NCI-H446 (cell line): ENCODE measurements around the gene RBM24.
A peak's percentile ranks its signal among the peaks of the same experiment; 100 is the strongest.
"Not testable (repeated sequence)": the region's sequence is repeated elsewhere in the genome, so short reads cannot be mapped to it uniquely, and the experiment has no call there.

Experiments used
- DNase-seq, 2 experiments: peaks; one replicate each; lab custom pipeline; 2025; lab: John Stamatoyannopoulos, UW

The RBM24 gene

GRCh38 chr6:17291778-17292177, 10.6 kb downstream of the RBM24 start:
- DNase-seq: no peak

DNA sequence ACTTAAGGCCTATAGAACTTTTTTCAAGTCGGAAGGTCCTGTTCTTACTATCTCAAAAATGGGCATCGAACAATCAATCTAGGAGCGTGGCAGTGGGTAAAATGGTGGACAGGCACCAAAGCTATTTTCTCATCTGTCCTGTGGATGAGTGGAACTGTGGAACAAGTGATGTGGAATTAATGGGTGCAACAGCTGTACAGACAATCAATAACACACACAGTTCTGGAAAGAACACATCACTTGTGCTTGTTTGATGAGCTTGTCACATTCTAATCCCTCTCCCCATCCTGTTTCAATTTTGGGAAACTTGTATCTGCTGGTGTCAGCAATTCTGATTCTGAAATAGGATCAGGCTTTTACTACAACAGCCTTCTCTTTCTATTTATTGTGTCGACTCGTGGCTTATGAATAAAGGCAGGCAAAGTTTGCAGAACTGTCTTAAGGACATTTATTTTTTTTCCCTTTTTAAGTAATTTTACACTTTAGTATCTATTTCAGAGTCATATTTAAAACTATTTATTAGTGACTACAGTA, 11.5 kb downstream of the RBM24 start:
- DNase-seq: no peak

DNA sequence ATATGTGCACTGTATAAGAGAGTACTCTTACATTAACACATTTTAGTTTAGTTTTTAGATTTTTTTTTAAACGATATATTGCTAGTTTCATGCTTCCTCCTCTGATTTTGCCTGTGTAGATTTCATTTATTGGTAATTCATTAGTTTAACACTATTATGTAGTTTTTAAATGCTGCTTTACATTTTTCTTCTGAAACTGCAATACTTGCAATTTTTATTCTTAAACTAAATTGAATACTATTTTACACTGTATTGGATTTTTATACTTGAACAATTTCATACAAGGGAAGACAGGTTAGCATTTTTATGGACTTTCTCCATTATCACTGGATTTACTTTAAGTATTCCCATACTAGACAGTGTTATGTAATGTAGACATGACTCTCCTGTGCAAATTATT, 12.2 kb downstream of the RBM24 start:
- no peak for DNase-seq

DNA sequence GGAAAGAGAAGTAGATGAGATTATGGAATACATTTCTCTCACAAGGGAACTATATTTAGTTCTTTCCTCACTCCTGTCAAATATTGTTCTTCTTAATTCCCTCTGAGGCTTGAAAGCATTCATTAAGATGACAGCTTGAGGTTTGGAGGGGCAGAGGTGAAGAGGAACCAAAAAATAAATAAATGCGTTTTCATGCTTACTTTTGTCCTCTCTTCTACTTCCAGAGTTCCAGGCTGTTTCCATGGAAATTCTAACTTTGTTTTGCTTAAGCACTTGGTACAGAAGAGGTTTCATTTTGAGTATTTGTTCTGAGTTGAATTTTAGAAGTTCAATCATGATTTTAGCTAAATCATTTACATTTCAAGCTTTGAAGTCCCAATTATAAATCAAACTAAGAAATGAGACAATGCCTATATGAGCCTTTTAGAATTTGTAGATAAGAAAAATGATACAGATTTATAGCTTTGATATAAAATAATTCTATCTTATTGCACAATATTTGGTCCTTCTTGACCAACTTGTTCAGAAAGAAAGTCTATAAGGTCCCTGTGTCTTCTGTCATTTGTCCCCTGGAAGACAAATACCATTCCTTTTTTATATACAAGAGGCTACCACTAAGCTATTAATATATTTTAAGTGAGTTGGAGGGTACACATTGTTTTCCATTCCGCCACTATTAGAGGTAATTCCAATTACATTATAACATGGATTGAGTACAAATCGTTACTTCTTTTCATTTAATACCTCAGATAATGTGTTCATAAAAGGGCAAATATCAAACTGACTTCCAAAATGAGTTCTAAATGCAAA, 16.3 kb downstream of the RBM24 start:
- no peak for DNase-seq

DNA sequence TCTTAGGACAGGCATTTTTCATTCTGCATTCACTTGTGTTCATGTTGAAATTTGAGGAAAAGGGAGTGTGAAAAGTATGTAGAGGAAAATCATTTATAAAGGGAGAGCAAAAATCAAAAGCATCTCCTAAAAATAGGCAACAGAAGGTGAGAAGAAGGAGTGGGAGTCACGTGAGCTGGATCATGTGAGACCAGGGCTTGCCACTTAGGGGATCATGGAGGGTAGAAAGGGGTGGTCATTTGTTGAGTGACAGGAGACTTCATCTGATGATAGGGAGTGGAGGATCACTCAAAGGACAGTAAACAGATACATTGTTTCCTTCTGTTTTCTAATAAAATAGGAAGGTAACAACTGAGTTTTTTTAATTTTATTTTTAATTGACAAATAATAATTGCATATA, 17.1 kb downstream of the RBM24 start:
- no peak for DNase-seq

DNA sequence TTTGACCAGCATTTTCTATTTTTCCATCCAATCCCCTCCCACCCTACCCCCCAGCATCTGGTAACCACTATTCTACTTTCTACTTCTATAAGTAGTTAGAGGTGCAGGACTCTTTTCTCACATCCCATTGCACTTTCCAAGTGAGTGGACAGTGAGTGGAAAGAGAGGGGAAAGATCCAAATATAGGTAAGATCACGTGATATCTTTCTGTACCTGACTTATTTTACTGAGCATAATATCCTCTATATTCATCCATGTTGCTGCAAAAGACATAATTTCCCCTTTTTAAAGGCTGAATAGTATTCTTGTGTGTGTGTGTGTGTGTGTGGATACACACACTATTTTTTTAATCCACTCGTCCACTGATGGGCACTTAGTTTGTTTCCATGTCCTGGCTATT, 18.1 kb downstream of the RBM24 start:
- DNase-seq: no peak

- no peak for DNase-seq
These were observed 18.6 kb downstream of the RBM24 start for GRCh38 chr6:17299750-17300149.

GRCh38 chr6:17300637-17301036, 19.5 kb downstream of the RBM24 start:
- DNase-seq: no peak

- DNase-seq: no peak
These were observed 22.3 kb downstream of the RBM24 start for GRCh38 chr6:17303444-17303843.

DNA sequence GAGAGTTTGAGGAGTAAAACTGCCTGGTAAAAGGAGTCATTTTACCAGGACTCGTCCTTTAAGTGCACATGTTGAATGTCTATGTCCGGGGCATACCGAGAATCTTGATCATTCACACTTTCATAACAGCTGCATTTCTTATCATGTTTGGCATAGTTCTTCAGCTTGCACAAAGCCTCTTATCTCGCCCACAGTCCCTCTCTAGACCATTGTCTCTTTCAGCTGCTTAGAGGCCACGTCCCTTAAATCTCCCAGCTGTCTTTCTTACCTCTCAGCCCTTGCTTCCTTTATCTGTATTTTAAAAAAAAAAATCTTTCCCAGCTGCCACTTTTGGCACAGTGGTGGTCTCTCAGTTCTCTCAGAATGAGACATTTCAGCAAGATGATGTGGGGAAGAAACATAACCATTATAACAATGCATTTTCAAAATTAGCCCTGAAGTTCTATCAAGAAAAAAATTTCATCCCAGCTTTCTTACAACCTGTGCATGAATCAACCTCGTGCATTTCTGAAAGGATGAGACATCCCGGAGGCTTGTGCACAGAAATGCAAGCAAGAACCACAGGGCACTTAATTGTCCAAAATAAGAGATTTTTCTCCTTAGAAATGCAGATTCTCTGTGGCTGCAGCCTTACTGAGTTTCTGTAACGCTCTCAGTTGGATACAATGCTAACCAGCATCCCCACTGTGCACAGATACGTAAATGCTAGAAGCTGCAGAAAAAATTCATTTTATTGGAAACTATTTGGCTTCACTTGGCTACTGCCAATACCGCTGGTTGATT, 24.2 kb downstream of the RBM24 start:
- peak in 1 of 2 experiments; percentile 14 for DNase-seq

DNA sequence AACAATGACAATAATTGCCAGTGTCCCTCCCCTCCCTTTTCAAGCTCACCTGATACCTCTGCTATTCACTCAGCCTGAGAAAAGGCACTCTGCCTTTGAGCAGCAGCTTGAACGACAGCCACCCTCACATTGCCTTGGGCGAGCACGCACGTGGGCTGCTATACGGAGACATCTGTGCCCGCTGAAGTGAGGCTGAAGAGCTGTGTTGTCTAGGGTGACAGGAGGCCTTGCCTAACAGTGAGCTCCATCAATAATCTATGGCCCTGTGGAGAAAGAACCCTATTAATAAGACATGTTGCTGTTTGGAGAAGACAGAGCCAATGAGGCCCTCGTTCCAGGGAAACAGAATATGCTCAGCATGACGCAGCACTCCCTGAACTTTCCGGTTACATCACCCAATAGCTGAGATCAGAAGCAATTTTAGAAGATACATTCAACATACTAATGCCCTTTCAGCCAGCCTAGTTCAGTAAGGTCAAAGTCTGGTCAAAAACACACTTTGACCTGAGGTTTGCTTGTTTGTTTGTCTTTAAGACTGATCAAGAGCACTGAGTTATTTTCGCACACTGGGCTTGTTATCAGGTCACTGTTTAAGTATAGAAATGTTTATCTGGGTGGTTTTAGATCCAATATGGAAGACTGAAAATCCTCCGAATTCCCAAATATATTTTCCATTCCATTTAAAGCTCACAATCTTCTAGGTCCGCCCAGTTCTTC, 30.6 kb downstream of the RBM24 start:
- DNase-seq: no peak

GRCh38 chr6:17313238-17313637, 32.1 kb downstream of the RBM24 start:
- DNase-seq: not testable (repeated sequence)

- no peak for DNase-seq
These were observed 32.8 kb downstream of the RBM24 start for GRCh38 chr6:17313971-17314370.

DNA sequence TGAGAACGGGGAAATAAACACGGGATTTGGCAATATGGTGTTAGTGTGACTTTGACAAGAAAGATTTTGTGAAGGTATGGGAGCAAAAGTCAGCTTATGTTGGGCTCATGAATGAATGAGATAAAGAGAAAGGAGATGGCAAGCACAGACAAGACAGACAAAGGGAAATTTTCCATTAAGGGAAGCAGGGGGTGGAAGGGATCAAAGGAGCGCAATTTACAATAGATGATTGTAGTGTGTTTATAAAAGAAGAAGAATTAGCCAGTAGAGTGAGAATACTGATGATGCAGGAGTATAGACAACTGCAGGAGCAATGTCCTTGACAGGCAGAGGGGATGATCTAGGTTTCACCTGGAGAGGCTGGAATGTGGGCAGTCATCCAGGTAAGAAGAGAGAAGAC, 34.1 kb downstream of the RBM24 start:
- DNase-seq: no peak

GRCh38 chr6:17318435-17319165, 37.4 kb downstream of the RBM24 start:
- DNase-seq: no peak

GRCh38 chr6:17320266-17320665, 39.1 kb downstream of the RBM24 start:
- DNase-seq: not testable (repeated sequence)

DNA sequence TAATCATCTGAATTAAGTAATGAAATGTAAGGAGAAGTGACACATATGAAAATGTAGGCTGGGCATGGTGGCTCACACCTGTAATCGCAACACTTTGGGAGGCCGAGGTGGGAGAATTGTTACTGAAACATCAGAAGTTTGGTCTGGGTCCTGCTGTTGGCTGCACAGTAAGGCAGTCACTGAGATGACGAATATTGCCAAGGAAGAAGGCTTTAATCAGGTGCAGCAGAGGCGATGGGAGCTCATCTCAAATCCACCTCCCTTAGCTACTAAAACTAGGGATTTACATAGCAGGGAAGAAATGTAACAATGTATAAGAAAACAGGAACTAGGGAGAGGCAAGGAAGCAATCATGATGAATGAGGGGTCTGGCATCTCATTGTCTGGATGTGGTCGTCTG, 50.1 kb downstream of the RBM24 start:
- no peak for DNase-seq

DNA sequence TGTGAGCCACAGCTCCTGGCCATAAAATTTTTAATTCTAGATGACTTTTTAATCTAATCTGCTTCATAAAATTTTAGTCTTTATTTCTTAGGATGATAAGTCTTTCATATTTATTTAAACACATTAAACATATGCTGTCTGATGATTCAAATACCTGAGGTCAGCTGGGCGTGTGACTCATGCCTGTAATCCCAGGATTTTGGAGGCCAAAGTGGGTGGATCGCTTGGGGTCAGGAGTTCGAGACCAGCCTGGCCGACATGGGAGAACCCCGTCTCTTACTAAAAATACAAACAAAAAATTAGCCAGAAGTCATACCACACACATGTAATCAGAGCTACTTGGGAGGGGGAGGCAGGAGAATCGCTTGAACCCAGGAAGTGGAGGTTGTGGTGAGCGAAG, 53.1 kb downstream of the RBM24 start:
- DNase-seq: no peak

- no peak for DNase-seq
These were observed 55.3 kb downstream of the RBM24 start for GRCh38 chr6:17336425-17336824.

GRCh38 chr6:17339308-17339670, 58.1 kb downstream of the RBM24 start:
- DNase-seq: no peak

DNA sequence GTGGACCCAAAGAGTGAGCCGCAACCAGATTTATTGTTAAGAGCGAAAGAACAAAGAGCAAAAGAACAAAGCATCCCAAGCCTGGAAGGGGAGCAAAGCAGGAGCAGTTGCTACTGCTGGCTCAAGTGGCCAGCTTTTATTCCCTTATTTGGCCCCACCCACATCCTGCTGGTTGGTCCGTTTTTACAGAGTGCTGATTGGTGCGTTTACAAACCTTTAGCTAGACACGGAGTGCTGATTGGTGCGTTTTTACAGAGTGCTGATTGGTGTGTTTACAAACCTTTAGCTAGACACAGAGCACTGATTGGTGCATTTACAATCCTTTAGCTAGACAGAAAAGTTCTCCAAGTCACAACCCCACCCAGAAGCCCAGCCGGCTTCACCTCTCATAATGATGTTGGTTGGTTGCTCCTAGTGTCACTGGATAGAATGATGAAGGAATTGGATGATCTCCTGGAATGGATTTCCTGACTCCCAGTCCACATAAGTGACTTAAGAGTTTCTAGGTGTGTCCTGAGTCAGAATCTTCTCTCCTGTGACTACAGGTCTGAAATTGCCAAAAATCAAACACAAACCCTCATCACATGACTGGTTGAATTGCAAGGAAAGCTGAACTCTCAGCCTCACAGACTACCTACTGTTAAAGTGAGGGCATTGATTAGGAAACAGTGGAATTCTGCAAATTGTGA, 60.1 kb downstream of the RBM24 start:
- DNase-seq: no peak
